SIG-M5 (cell line): ENCODE measurements around the gene RIC8A.
"Not testable (repeated sequence)": the region's sequence is repeated elsewhere in the genome, so short reads cannot be mapped to it uniquely, and the experiment has no call there.

Experiments used
- DNase-seq: peaks from one replicate; lab custom pipeline; 2025; lab: John Stamatoyannopoulos, UW

The RIC8A gene

GRCh38 chr11:218815-219593, 11.5 kb downstream of the RIC8A start:
- no peak for DNase-seq

GRCh38 chr11:220641-221215, 13.2 kb downstream of the RIC8A start:
- DNase-seq: not testable (repeated sequence)

GRCh38 chr11:221539-221938, 14.0 kb downstream of the RIC8A start:
- DNase-seq: no peak

GRCh38 chr11:221998-222789, 14.7 kb downstream of the RIC8A start:
- no peak for DNase-seq

- DNase-seq: no peak
These were observed 15.7 kb downstream of the RIC8A start for GRCh38 chr11:223026-223789.

- no peak for DNase-seq
These were observed 16.4 kb downstream of the RIC8A start for GRCh38 chr11:223884-224283.

GRCh38 chr11:224424-224823, 16.9 kb downstream of the RIC8A start:
- no peak for DNase-seq

GRCh38 chr11:225734-226453, 18.4 kb downstream of the RIC8A start:
- DNase-seq: no peak

GRCh38 chr11:227824-228379, 20.4 kb downstream of the RIC8A start:
- DNase-seq: no peak

- no peak for DNase-seq
These were observed 22.9 kb downstream of the RIC8A start for GRCh38 chr11:230431-230830.

- DNase-seq: no peak
These were observed 25.5 kb downstream of the RIC8A start for GRCh38 chr11:232783-233565.

GRCh38 chr11:235180-235579, 27.7 kb downstream of the RIC8A start:
- DNase-seq: no peak

- no peak for DNase-seq
These were observed 28.1 kb downstream of the RIC8A start for GRCh38 chr11:235609-235996.

GRCh38 chr11:235997-236773, 28.7 kb downstream of the RIC8A start, which contains the start of gene SIRT3:
Gene SIRT3, minus strand, starts transcription at chr11:236342. Its CDS starts 14 bp downstream, at chr11:236328.
- DNase-seq: peak; percentile 38

GRCh38 chr11:236774-237767, 29.6 kb downstream of the RIC8A start, which contains the start of gene PSMD13:
Gene PSMD13, plus strand, starts transcription at chr11:236976. Its CDS starts 74 bp downstream, at chr11:237050.
- DNase-seq: no peak

- DNase-seq: not testable (repeated sequence)
These were observed 30.8 kb downstream of the RIC8A start for GRCh38 chr11:238346-238745.

GRCh38 chr11:240315-240714, 32.8 kb downstream of the RIC8A start:
- DNase-seq: no peak

GRCh38 chr11:241634-242033, 34.1 kb downstream of the RIC8A start:
- DNase-seq: no peak
